ENCODE results near the gene ERF.

ERF gene

GRCh38 chr19:42252365-42253244 is 2.3 kb downstream of the ERF start:
- Histone ChIP-seq H3K27me3 (replicated peaks; ENCODE audit: control insufficient read depth, insufficient read depth, low read length) (no peaks in the 10 kb centered on the region), H3K36me3 (ENCODE audit: control insufficient read depth, insufficient read depth, low read length) (peaks cover 2% of the 10 kb centered on the region), H3K4me3 (replicated peaks; ENCODE audit: low read depth, low read length) (peak overlapping the region; percentile 87)
- peak; percentile 28 for DNase-seq (ENCODE audit: extremely low read depth, insufficient read length)
- TF ChIP-seq CTCF (IDR thresholded peaks at IDR 0.05; ENCODE audit: insufficient read depth, low read length, poor library complexity, severe bottlenecking), result no peak

- Histone ChIP-seq H3K27me3 (replicated peaks; ENCODE audit: control insufficient read depth, insufficient read depth, low read length) (no peaks in the 10 kb centered on the region), H3K4me3 (replicated peaks; ENCODE audit: low read depth, low read length) (no peak overlapping the region), H3K36me3 (ENCODE audit: control insufficient read depth, insufficient read depth, low read length) (peaks cover 2% of the 10 kb centered on the region)
- peak; percentile 1 for DNase-seq (ENCODE audit: extremely low read depth, insufficient read length)
- TF ChIP-seq CTCF (IDR thresholded peaks at IDR 0.05; ENCODE audit: insufficient read depth, low read length, poor library complexity, severe bottlenecking), result no peak
These were observed 3.2 kb downstream of the ERF start for GRCh38 chr19:42251572-42252358.

GRCh38 chr19:42250666-42251531 is 4.0 kb downstream of the ERF start:
- no peak for DNase-seq (ENCODE audit: extremely low read depth, insufficient read length)
- no peaks in the 10 kb centered on the region for H3K27me3 ChIP-seq (replicated peaks; ENCODE audit: control insufficient read depth, insufficient read depth, low read length)
- H3K36me3 ChIP-seq (ENCODE audit: control insufficient read depth, insufficient read depth, low read length), result peaks cover 2% of the 10 kb centered on the region
- no peak overlapping the region for H3K4me3 ChIP-seq (replicated peaks; ENCODE audit: low read depth, low read length)
- no peak for TF ChIP-seq CTCF (IDR thresholded peaks at IDR 0.05; ENCODE audit: insufficient read depth, low read length, poor library complexity, severe bottlenecking)

- H3K27me3 ChIP-seq (replicated peaks; ENCODE audit: control insufficient read depth, insufficient read depth, low read length), result no peaks in the 10 kb centered on the region
- no peak overlapping the region for H3K4me3 ChIP-seq (replicated peaks; ENCODE audit: low read depth, low read length)
- no peak for TF ChIP-seq CTCF (IDR thresholded peaks at IDR 0.05; ENCODE audit: insufficient read depth, low read length, poor library complexity, severe bottlenecking)
- H3K36me3 ChIP-seq (ENCODE audit: control insufficient read depth, insufficient read depth, low read length), result peaks cover 2% of the 10 kb centered on the region
- DNase-seq (ENCODE audit: extremely low read depth, insufficient read length), result no peak
These were observed 4.7 kb downstream of the ERF start for GRCh38 chr19:42250183-42250665.

- H3K36me3 ChIP-seq (ENCODE audit: control insufficient read depth, insufficient read depth, low read length), result peaks cover 2% of the 10 kb centered on the region
- TF ChIP-seq CTCF (IDR thresholded peaks at IDR 0.05; ENCODE audit: insufficient read depth, low read length, poor library complexity, severe bottlenecking), result no peak
- H3K27me3 ChIP-seq (replicated peaks; ENCODE audit: control insufficient read depth, insufficient read depth, low read length), result no peaks in the 10 kb centered on the region
- no peak overlapping the region for H3K4me3 ChIP-seq (replicated peaks; ENCODE audit: low read depth, low read length)
- DNase-seq (ENCODE audit: extremely low read depth, insufficient read length), result no peak
These were observed 5.2 kb downstream of the ERF start for GRCh38 chr19:42249769-42250168.

Data from GM06990 (cell line).